Measurements from ENCODE around the gene SNCG. TPM values are rescaled to one million over a fixed set of nuclear protein-coding genes. Genes with fewer than 3 reads are reported as not detected.
A peak's percentile ranks its signal among the peaks of the same experiment; 100 is the strongest.

The SNCG gene
- total RNA-seq (2022) (7.2 and 11.3 TPM in 2 replicates), Bru-seq, nascent RNA (percentile 20 among the genes with signal in this experiment), BruChase-seq, experiment 1, labeled RNA remaining after a 6-hour chase (percentile 36 among the genes with signal in this experiment), BruChase-seq, experiment 2, labeled RNA remaining after a 2-hour chase (percentile 12 among the genes with signal in this experiment)
- long read RNA-seq, transcript SNCG-202 (5 exons, 701 nt) = major isoform, 27 of 28 reads
- long read RNA-seq, partial matches to known transcripts = 0 of 28 reads
- long read RNA-seq, other reads (novel, unspliced or antisense) = 1 of 28 reads

- DNase-seq = no peak
- BruUV-seq (replicated peaks) = no TSS peak
- intact Hi-C loops (cut with micrococcal nuclease; ENCODE audit: unreplicated experiment) = no loop called here
- CTCF ChIA-PET = interaction anchor here (0.7 kb wide), 1 partner anchor 267 kb away, joined by 7 read pairs; no protein-coding TSS in a partner anchor
- Mint-ChIP-seq H3K4me1 (ENCODE audit: low read depth, unreplicated experiment) (peaks cover 9% of the 10 kb centered on the region), H3K27ac (ENCODE audit: unreplicated experiment) (no peak within 1 kb of the TSS), H3K27me3 (ENCODE audit: unreplicated experiment) (no peaks in the 10 kb centered on the region), H3K9me3 (ENCODE audit: low read depth, unreplicated experiment) (no peaks in the 10 kb centered on the region), H3K4me3 (ENCODE audit: low read depth, unreplicated experiment) (peak within 1 kb of the TSS; percentile 35), H3K36me3 (ENCODE audit: insufficient read depth, unreplicated experiment) (peaks cover 6% of the 10 kb centered on the region)
- no peak for TF ChIP-seq CTCF (IDR thresholded peaks at IDR 0.05; ENCODE audit: unreplicated experiment)
Observed at GRCh38 chr10:86958116-86958900, at the start of gene SNCG. SNCG (plus strand) TSS chr10:86958599; CDS start chr10:86958698, 99 bp downstream.

GRCh38 chr10:86914734-86915133 lies 43.7 kb upstream of the SNCG start:
- Mint-ChIP-seq H3K27ac (ENCODE audit: unreplicated experiment) (no peak overlapping the region), H3K4me1 (ENCODE audit: low read depth, unreplicated experiment) (no peaks in the 10 kb centered on the region), H3K4me3 (ENCODE audit: low read depth, unreplicated experiment) (no peak overlapping the region), H3K36me3 (ENCODE audit: insufficient read depth, unreplicated experiment) (peaks cover 5% of the 10 kb centered on the region), H3K27me3 (ENCODE audit: unreplicated experiment) (no peaks in the 10 kb centered on the region), H3K9me3 (ENCODE audit: low read depth, unreplicated experiment) (no peaks in the 10 kb centered on the region)
- no peak for DNase-seq
- BruUV-seq (replicated peaks) = no TSS peak
- CTCF ChIA-PET = no interaction called here
- intact Hi-C loops (cut with micrococcal nuclease; ENCODE audit: unreplicated experiment) = no loop called here
- TF ChIP-seq CTCF (IDR thresholded peaks at IDR 0.05; ENCODE audit: unreplicated experiment) = no peak

- H3K27me3 Mint-ChIP-seq (ENCODE audit: unreplicated experiment) = no peaks in the 10 kb centered on the region
- CTCF ChIA-PET = no interaction called here
- BruUV-seq (replicated peaks) = no TSS peak
- intact Hi-C loops (cut with micrococcal nuclease; ENCODE audit: unreplicated experiment) = no loop called here
- no peaks in the 10 kb centered on the region for H3K4me1 Mint-ChIP-seq (ENCODE audit: low read depth, unreplicated experiment)
- no peak for TF ChIP-seq CTCF (IDR thresholded peaks at IDR 0.05; ENCODE audit: unreplicated experiment)
- H3K4me3 Mint-ChIP-seq (ENCODE audit: low read depth, unreplicated experiment) = no peak overlapping the region
- H3K36me3 Mint-ChIP-seq (ENCODE audit: insufficient read depth, unreplicated experiment) = no peaks in the 10 kb centered on the region
- H3K27ac Mint-ChIP-seq (ENCODE audit: unreplicated experiment) = no peak overlapping the region
- H3K9me3 Mint-ChIP-seq (ENCODE audit: low read depth, unreplicated experiment) = no peaks in the 10 kb centered on the region
- no peak for DNase-seq
Observed at GRCh38 chr10:86918022-86918471, 40.4 kb upstream of the SNCG start.

- no peaks in the 10 kb centered on the region for H3K4me1 Mint-ChIP-seq (ENCODE audit: low read depth, unreplicated experiment)
- no peak overlapping the region for H3K27ac Mint-ChIP-seq (ENCODE audit: unreplicated experiment)
- BruUV-seq (replicated peaks) = no TSS peak
- TF ChIP-seq CTCF (IDR thresholded peaks at IDR 0.05; ENCODE audit: unreplicated experiment) = no peak
- DNase-seq = no peak
- CTCF ChIA-PET = no interaction called here
- no peak overlapping the region for H3K4me3 Mint-ChIP-seq (ENCODE audit: low read depth, unreplicated experiment)
- no peaks in the 10 kb centered on the region for H3K27me3 Mint-ChIP-seq (ENCODE audit: unreplicated experiment)
- H3K36me3 Mint-ChIP-seq (ENCODE audit: insufficient read depth, unreplicated experiment) = no peaks in the 10 kb centered on the region
- H3K9me3 Mint-ChIP-seq (ENCODE audit: low read depth, unreplicated experiment) = no peaks in the 10 kb centered on the region
- intact Hi-C loops (cut with micrococcal nuclease; ENCODE audit: unreplicated experiment) = no loop called here
Observed at GRCh38 chr10:86922553-86922961, 35.8 kb upstream of the SNCG start.
